ENCODE results near the gene TCTN3.
"Not testable (repeated sequence)": the region's sequence is repeated elsewhere in the genome, so short reads cannot be mapped to it uniquely, and the experiment has no call there.

The TCTN3 gene

DNA sequence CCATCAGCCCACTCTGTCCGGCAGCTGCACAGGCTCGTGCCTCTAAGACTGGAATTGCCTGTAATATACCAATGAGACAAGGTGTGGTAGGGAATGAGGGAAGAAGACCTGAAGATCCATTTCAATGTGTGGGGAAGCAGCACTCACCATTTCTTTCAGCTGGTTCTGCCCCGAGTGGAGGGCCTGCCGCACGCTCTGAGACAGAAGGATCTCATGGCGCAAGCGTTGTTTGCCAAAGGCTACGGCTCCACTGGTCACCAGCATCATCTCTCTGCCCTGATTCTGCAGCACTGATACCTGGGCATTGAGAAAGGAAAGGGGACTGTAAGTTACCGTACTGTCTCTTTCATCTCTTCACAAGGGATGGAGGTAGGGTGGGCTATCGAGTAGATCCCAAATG is 56.6 kb downstream of the TCTN3 start:
- DNase-seq (ENCODE audit: low read depth in 2 of 3, low spot score in 2 of 3): no peak

DNA sequence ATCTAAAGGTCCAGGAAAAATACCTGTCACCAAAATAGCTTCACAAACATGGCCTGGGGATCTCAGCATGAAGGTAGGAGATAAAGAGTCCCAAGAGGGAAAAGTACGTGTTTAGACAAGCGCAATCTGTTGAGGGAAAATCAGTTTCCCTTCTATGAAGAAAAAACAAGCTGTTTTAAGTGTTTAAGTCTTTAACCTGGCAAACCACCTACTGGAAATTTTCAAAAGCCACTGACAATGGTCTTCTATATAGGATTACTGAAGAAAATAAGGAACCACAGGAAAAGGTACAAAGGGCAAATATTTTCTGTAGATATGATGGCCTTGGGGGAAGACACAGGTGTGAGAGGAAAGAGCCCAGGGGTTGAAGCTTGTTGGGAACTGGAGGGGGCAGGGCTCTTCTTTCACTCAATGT is 58.4 kb downstream of the TCTN3 start:
- DNase-seq (ENCODE audit: low read depth in 2 of 3, low spot score in 2 of 3): no peak

GRCh38 chr10:95628786-95629185 is 64.9 kb downstream of the TCTN3 start:
- DNase-seq (ENCODE audit: low read depth in 2 of 3, low spot score in 2 of 3): no peak

DNA sequence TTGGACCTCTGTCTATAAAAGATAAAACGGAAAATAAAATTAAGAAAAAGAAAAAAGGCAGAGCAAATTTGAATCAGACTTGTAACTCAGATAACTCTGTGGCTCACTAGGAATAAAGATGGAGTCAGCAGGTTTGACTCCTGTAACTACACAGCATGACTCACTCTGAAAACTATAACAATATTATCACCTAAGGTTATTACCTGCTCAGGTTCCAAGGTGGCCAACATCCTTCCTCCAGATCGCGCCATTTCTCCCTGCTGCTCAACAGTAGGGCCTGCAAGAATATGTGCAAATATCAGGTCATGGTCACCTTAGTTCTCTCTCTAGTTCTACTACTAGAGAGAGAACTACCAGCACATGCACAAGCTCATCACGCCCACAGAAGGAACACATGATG is 67.2 kb downstream of the TCTN3 start:
- DNase-seq (ENCODE audit: low read depth in 2 of 3, low spot score in 2 of 3): no peak

DNA sequence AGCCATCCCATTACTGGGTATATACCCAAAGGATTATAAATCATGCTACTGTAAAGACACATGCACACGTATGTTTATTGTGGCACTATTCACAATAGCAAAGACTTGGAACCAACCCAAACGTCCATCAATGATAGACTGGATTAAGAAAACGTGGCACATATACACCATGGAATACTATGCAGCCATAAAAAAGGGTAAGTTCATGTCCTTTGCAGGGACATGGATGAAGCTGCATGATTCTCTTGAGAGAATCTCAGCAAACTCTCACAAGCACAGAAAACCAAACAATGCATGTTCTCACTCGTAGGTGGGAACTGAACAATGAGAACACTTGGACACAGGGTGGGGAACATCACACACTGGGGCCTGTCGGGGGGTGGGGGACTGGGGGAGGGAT is 73.3 kb downstream of the TCTN3 start:
- DNase-seq (ENCODE audit: low read depth in 2 of 3, low spot score in 2 of 3): not testable (repeated sequence)

- no peak for DNase-seq (ENCODE audit: low read depth in 2 of 3, low spot score in 2 of 3)
These were observed 75.6 kb downstream of the TCTN3 start for GRCh38 chr10:95618101-95618500.

GRCh38 chr10:95616446-95616845 is 77.3 kb downstream of the TCTN3 start:
- no peak for DNase-seq (ENCODE audit: low read depth in 2 of 3, low spot score in 2 of 3)
